Panc1 (cell line): ENCODE results near the gene GRIN1. TPM values are rescaled to one million over a fixed set of nuclear protein-coding genes. Genes with fewer than 3 reads are reported as not detected.

Experiments
- ATAC-seq: fragments of 200-7000 bp; cut with Tn5 transposase; 2 replicates; pipeline ENCODE4 v1.9.1; 2020; ENCODE audit warnings: mild to moderate bottlenecking, moderate library complexity
- Bru-seq: library from RNA; stranded (reverse); fragments of 400-500 nt; gene quantifications from one replicate; lab custom pipeline; 2021; lab: Mats Ljungman, UMichigan
- BruChase-seq, 2 experiments: library from RNA; stranded (reverse); fragments of 400-500 nt; gene quantifications; one replicate each; lab custom pipeline; 2021; lab: Mats Ljungman, UMichigan
- BruUV-seq: library from RNA; stranded (reverse); fragments of 400-500 nt; replicated peaks from 2 replicates; lab custom pipeline; 2021; lab: Mats Ljungman, UMichigan
- CTCF ChIA-PET: fragments of 300-600 bp; sonication (Branson Sonifier 250); formaldehyde crosslinking; loops from one replicate; lab custom pipeline; 2022; ENCODE audit warnings: antibody characterized with exemption; lab: Charles Lee
- POLR2A ChIA-PET: fragments of 300-600 bp; sonication (Branson Sonifier 250); formaldehyde crosslinking; loops from one replicate; lab custom pipeline; 2022; ENCODE audit warnings: antibody characterized with exemption; lab: Charles Lee
- DNase-seq: peaks from one replicate; pipeline ENCODE4 v3.0.0-alpha.2; 2010; ENCODE audit warnings: low read depth, low spot score
- H3K27ac ChIP-seq: 2 replicates; pipeline ENCODE4 v1.5.1; 2011; ENCODE audit warnings: mild to moderate bottlenecking, low read length, inconsistent platforms
- H3K27me3 ChIP-seq: fragments of 200-500 bp; sonication (Bioruptor generic); 2 replicates; pipeline ENCODE4 v1.6.0; 2014; ENCODE audit warnings: low read length, inconsistent platforms; ENCODE audit not compliant: control insufficient read depth, insufficient read depth
- H3K36me3 ChIP-seq: fragments of 200-500 bp; sonication (Bioruptor generic); 2 replicates; pipeline ENCODE4 v1.5.1; 2014; ENCODE audit warnings: inconsistent platforms, mild to moderate bottlenecking, low read length, moderate library complexity; ENCODE audit not compliant: control insufficient read depth, insufficient read depth
- H3K4me1 ChIP-seq: 2 replicates; pipeline ENCODE4 v1.5.1; 2011; ENCODE audit warnings: inconsistent platforms, mild to moderate bottlenecking, low read length, moderate library complexity; ENCODE audit not compliant: control insufficient read depth, insufficient read depth
- H3K4me3 ChIP-seq, 2 experiments: 2 replicates each; pipeline ENCODE4 v1.5.1; 2011 to 2012; ENCODE audit warnings: low read depth in 2 of 2, low read length in 2 of 2, mild to moderate bottlenecking in 2 of 2, inconsistent platforms in 1 of 2, moderate library complexity in 1 of 2
- H3K9me3 ChIP-seq: fragments of 200-500 bp; sonication (Bioruptor generic); 2 replicates; pipeline ENCODE4 v1.5.1; 2014; ENCODE audit warnings: low read depth, mild to moderate bottlenecking, inconsistent platforms, low read length, moderate library complexity; ENCODE audit not compliant: control insufficient read depth, insufficient read depth
- POLR2AphosphoS5 ChIP-seq: IDR thresholded peaks from 2 replicates; pipeline ENCODE4 v1.6.1; 2012; ENCODE audit warnings: mild to moderate bottlenecking, low read depth, low read length, moderate library complexity
- SIN3A ChIP-seq: IDR thresholded peaks from 2 replicates; pipeline ENCODE4 v1.6.1; 2012; ENCODE audit warnings: low read depth, mild to moderate bottlenecking, low read length, moderate library complexity, borderline replicate concordance; ENCODE audit not compliant: insufficient read depth
- TCF7L2 ChIP-seq: IDR thresholded peaks from 2 replicates; pipeline ENCODE4 v1.6.1; 2011; ENCODE audit warnings: mild to moderate bottlenecking, low read depth, low read length, inconsistent platforms
- in situ Hi-C: cut with HindIII; loops from 2 replicates; pipeline ENCODE4 v1.10.0; 2016; ENCODE audit warnings: low sequenced_read_pairs, low pct_unique_long_range_greater_than_20kb
- intact Hi-C: fragments of 100-400 bp; cut with micrococcal nuclease; formaldehyde crosslinking; loops from one replicate; pipeline ENCODE4 v1.10.0; 2022; ENCODE audit not compliant: unreplicated experiment
- long read RNA-seq: library from polyadenylated mRNA; unstranded; transcript quantifications from one replicate; pipeline ENCODE4 v2.0.0, GENCODE V29; 2021; ENCODE audit not compliant: unreplicated experiment
- polyA plus RNA-seq: library from polyadenylated mRNA; unstranded; fragments of >200 nt; gene quantifications from one replicate; pipeline ENCODE4 v1.2.1, GENCODE V29; 2012; ENCODE audit warnings: missing spikeins; ENCODE audit not compliant: insufficient read length
- total RNA-seq: library from RNA; stranded (reverse); gene quantifications from one replicate; pipeline ENCODE4 v1.2.1, GENCODE V29; 2021; ENCODE audit not compliant: unreplicated experiment
- TF ChIP-seq, protein P1 (sequence below), 2 experiments: IDR thresholded peaks; 2 replicates each; pipeline ENCODE4 v1.6.1; 2011 to 2012; ENCODE audit warnings: low read depth in 2 of 2, control low read depth in 1 of 2, low read length in 1 of 2, mild to moderate bottlenecking in 1 of 2, moderate library complexity in 1 of 2; ENCODE audit not compliant: insufficient read depth in 1 of 2
- TF ChIP-seq, protein P2 (sequence below): fragments of 450-650 bp; IDR thresholded peaks from 2 replicates; pipeline ENCODE4 v1.5.1; 2017; ENCODE audit warnings: mild to moderate bottlenecking

The GRIN1 gene
- total RNA-seq, result 4.9 TPM
- polyA plus RNA-seq, result 11.5 TPM
- percentile 14 among the genes with signal in this experiment for Bru-seq, nascent RNA
- percentile 19 among the genes with signal in this experiment for BruChase-seq, experiment 1, labeled RNA remaining after a 2-hour chase
- BruChase-seq, experiment 2, labeled RNA remaining after a 6-hour chase, result percentile 24 among the genes with signal in this experiment
- long read RNA-seq, partial matches to known transcripts, result 0 of 2 reads
- long read RNA-seq, other reads (novel, unspliced or antisense), result 2 of 2 reads

- BruUV-seq, result no TSS peak
- in situ Hi-C loops (no loop called here), intact Hi-C loops (no loop called here)
- no peak within 1 kb of the TSS for H3K4me3 ChIP-seq
- no peak within 1 kb of the TSS for H3K27ac ChIP-seq
- no peaks in the 10 kb centered on the region for H3K4me1 ChIP-seq
- DNase-seq (no peak), ATAC-seq (no peak)
- no peaks in the 10 kb centered on the region for H3K9me3 ChIP-seq
- ChIA-PET POLR2A (no interaction called here), CTCF (no interaction called here)
- H3K36me3 ChIP-seq, result no peaks in the 10 kb centered on the region
- no peak for TF ChIP-seq SIN3A
- TF ChIP-seq, protein P1, sequence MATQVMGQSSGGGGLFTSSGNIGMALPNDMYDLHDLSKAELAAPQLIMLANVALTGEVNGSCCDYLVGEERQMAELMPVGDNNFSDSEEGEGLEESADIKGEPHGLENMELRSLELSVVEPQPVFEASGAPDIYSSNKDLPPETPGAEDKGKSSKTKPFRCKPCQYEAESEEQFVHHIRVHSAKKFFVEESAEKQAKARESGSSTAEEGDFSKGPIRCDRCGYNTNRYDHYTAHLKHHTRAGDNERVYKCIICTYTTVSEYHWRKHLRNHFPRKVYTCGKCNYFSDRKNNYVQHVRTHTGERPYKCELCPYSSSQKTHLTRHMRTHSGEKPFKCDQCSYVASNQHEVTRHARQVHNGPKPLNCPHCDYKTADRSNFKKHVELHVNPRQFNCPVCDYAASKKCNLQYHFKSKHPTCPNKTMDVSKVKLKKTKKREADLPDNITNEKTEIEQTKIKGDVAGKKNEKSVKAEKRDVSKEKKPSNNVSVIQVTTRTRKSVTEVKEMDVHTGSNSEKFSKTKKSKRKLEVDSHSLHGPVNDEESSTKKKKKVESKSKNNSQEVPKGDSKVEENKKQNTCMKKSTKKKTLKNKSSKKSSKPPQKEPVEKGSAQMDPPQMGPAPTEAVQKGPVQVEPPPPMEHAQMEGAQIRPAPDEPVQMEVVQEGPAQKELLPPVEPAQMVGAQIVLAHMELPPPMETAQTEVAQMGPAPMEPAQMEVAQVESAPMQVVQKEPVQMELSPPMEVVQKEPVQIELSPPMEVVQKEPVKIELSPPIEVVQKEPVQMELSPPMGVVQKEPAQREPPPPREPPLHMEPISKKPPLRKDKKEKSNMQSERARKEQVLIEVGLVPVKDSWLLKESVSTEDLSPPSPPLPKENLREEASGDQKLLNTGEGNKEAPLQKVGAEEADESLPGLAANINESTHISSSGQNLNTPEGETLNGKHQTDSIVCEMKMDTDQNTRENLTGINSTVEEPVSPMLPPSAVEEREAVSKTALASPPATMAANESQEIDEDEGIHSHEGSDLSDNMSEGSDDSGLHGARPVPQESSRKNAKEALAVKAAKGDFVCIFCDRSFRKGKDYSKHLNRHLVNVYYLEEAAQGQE (IDR thresholded peaks at IDR 0.05; ENCODE audit: insufficient read depth in 1 of 2, low read depth in 2 of 2, low read length in 1 of 2), result peak; percentile 50 to 82; a peak in 3 of 4 replicates
- H3K27me3 ChIP-seq, result no peaks in the 10 kb centered on the region
Observed at GRCh38 chr9:137138722-137139467, at the start of gene GRIN1. TSS of gene GRIN1 (plus strand) at chr9:137139154. CDS start at chr9:137139487, 333 bp downstream.

DNA sequence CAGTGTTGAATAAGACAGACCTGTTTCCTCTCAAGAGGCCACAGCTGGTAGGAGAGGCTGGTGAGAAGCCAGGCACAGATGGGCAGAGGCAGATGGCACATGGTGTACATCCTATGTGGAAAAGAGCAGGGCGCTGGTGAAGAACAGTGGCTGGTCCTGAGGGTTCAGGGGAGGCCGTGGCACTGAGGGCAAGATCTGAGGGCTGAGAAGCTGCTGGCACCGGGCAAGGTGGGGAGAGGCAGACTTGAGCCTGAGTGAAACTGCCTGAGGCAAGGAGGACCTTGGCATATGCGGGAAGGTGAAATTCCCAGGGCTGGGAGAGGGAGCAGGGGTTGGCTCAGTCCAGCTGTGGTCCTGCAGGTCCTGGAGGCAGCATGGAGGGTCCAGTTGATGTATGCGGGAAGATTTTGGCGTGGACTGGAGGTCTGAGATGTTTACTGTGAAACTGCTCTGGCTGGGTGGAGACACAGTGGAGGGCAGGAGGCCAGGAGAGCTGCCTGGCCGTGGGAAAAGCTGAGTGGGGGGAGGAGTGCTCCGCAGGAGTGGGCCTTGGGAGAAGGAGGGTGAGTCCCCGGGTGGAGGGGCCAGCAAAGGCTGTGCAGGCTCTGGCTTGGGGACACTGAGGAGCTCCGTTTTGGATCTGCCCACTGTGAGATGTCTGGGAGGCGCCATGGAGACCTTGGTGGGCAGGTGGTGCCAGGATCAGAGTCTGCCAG, 49.6 kb upstream of the GRIN1 start:
- POLR2A ChIA-PET, result no interaction called here
- H3K27me3 ChIP-seq, result no peaks in the 10 kb centered on the region
- no TSS peak for BruUV-seq
- H3K9me3 ChIP-seq, result no peaks in the 10 kb centered on the region
- H3K4me3 ChIP-seq, result no peak overlapping the region
- H3K36me3 ChIP-seq, result no peaks in the 10 kb centered on the region; the same call in 1 of the 2 replicates
- no peak overlapping the region; the same call in 1 of the 2 replicates for H3K27ac ChIP-seq
- TF ChIP-seq TCF7L2 (no peak), POLR2AphosphoS5 (no peak), SIN3A (no peak)
- TF ChIP-seq, protein P1 (IDR thresholded peaks at IDR 0.05; ENCODE audit: insufficient read depth in 1 of 2, low read depth in 2 of 2, low read length in 1 of 2), result no peak
- TF ChIP-seq, protein P2, sequence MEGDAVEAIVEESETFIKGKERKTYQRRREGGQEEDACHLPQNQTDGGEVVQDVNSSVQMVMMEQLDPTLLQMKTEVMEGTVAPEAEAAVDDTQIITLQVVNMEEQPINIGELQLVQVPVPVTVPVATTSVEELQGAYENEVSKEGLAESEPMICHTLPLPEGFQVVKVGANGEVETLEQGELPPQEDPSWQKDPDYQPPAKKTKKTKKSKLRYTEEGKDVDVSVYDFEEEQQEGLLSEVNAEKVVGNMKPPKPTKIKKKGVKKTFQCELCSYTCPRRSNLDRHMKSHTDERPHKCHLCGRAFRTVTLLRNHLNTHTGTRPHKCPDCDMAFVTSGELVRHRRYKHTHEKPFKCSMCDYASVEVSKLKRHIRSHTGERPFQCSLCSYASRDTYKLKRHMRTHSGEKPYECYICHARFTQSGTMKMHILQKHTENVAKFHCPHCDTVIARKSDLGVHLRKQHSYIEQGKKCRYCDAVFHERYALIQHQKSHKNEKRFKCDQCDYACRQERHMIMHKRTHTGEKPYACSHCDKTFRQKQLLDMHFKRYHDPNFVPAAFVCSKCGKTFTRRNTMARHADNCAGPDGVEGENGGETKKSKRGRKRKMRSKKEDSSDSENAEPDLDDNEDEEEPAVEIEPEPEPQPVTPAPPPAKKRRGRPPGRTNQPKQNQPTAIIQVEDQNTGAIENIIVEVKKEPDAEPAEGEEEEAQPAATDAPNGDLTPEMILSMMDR, result no peak
- in situ Hi-C loops (no loop called here), intact Hi-C loops (no loop called here)
- CTCF ChIA-PET, result no interaction called here
- DNase-seq (no peak), ATAC-seq (no peak)
- H3K4me1 ChIP-seq, result peaks cover 22% of the 10 kb centered on the region
